ENCODE results near the gene RUNX1.

DNA sequence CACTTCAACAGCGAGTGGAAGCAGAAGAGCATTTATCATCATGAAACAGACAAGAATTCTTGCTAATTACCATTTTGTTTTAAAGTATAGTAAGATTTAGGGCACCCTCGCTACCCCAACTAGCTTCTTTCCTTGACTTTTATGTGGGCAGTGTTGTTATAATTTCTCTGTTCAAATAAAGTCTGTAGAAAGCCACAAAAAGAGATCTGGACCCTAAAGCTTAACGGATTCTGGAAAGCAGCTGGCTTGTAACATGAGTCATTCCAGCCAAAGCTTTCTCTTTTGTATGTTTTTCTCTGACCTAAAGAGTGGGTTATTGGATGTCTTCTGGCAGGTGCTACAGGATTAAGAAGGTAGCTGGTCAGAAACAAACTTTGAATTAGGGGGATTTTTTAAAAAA, 37.4 kb downstream of the RUNX1 start:
- TF ChIP-seq CTCF (IDR thresholded peaks at IDR 0.05) (no peak), POLR2A (IDR thresholded peaks at IDR 0.05) (no peak)
